ENCODE data around the gene PXDN.
"Not testable (repeated sequence)": the region's sequence is repeated elsewhere in the genome, so short reads cannot be mapped to it uniquely, and the experiment has no call there.

PXDN gene

GRCh38 chr2:1633936-1634587, 110.3 kb downstream of the PXDN start:
- H3K4me3 ChIP-seq (ENCODE audit: low read length): no peak overlapping the region
- no peak for DNase-seq (ENCODE audit: low read depth, low spot score)

GRCh38 chr2:1633092-1633671, 111.1 kb downstream of the PXDN start:
- no peak for DNase-seq (ENCODE audit: low read depth, low spot score)

GRCh38 chr2:1632510-1632909, 111.8 kb downstream of the PXDN start:
- H3K4me3 ChIP-seq (ENCODE audit: low read length): no peak overlapping the region
- DNase-seq (ENCODE audit: low read depth, low spot score): no peak

More at GRCh38 chr2:1633092-1633671, 111.1 kb downstream of the PXDN start:
- no peak overlapping the region for H3K4me3 ChIP-seq (ENCODE audit: low read length)

- H3K4me3 ChIP-seq (ENCODE audit: low read length): no peak overlapping the region
- no peak for DNase-seq (ENCODE audit: low read depth, low spot score)
Observed at GRCh38 chr2:1632002-1632348, 112.3 kb downstream of the PXDN start.

GRCh38 chr2:1631292-1632001, 112.9 kb downstream of the PXDN start:
- no peak for DNase-seq (ENCODE audit: low read depth, low spot score)
- H3K4me3 ChIP-seq (ENCODE audit: low read length): no peak overlapping the region

GRCh38 chr2:1628893-1629292, 115.4 kb downstream of the PXDN start:
- DNase-seq (ENCODE audit: low read depth, low spot score): no peak
- H3K4me3 ChIP-seq (ENCODE audit: low read length): no peak overlapping the region

GRCh38 chr2:1627628-1628381, 116.5 kb downstream of the PXDN start:
- H3K4me3 ChIP-seq (ENCODE audit: low read length): no peak overlapping the region
- DNase-seq (ENCODE audit: low read depth, low spot score): no peak

GRCh38 chr2:1626271-1626681, 118.0 kb downstream of the PXDN start:
- H3K4me3 ChIP-seq (ENCODE audit: low read length): no peak overlapping the region
- no peak for DNase-seq (ENCODE audit: low read depth, low spot score)

- no peak overlapping the region for H3K4me3 ChIP-seq (ENCODE audit: low read length)
- DNase-seq (ENCODE audit: low read depth, low spot score): no peak
Observed at GRCh38 chr2:1625281-1626001, 118.9 kb downstream of the PXDN start.

GRCh38 chr2:1623906-1624445, 120.3 kb downstream of the PXDN start:
- no peak for DNase-seq (ENCODE audit: low read depth, low spot score)
- no peak overlapping the region for H3K4me3 ChIP-seq (ENCODE audit: low read length)

- DNase-seq (ENCODE audit: low read depth, low spot score): no peak
Observed at GRCh38 chr2:1622521-1623200, 121.7 kb downstream of the PXDN start.

GRCh38 chr2:1621976-1622375, 122.3 kb downstream of the PXDN start:
- H3K4me3 ChIP-seq (ENCODE audit: low read length); DNase-seq (ENCODE audit: low read depth, low spot score): not testable (repeated sequence)

More at GRCh38 chr2:1622521-1623200, 121.7 kb downstream of the PXDN start:
- no peak overlapping the region for H3K4me3 ChIP-seq (ENCODE audit: low read length)

GRCh38 chr2:1621501-1621900, 122.8 kb downstream of the PXDN start:
- DNase-seq (ENCODE audit: low read depth, low spot score): no peak
- no peak overlapping the region for H3K4me3 ChIP-seq (ENCODE audit: low read length)

GRCh38 chr2:1621041-1621440, 123.3 kb downstream of the PXDN start:
- H3K4me3 ChIP-seq (ENCODE audit: low read length): no peak overlapping the region
- DNase-seq (ENCODE audit: low read depth, low spot score): peak; percentile 35

GRCh38 chr2:1620081-1620480, 124.2 kb downstream of the PXDN start:
- H3K4me3 ChIP-seq (ENCODE audit: low read length): no peak overlapping the region
- no peak for DNase-seq (ENCODE audit: low read depth, low spot score)

GRCh38 chr2:1619556-1619955, 124.8 kb downstream of the PXDN start:
- no peak overlapping the region for H3K4me3 ChIP-seq (ENCODE audit: low read length)
- no peak for DNase-seq (ENCODE audit: low read depth, low spot score)

- no peak overlapping the region for H3K4me3 ChIP-seq (ENCODE audit: low read length)
- no peak for DNase-seq (ENCODE audit: low read depth, low spot score)
Observed at GRCh38 chr2:1618974-1619373, 125.3 kb downstream of the PXDN start.

GRCh38 chr2:1618191-1618961, 125.9 kb downstream of the PXDN start:
- DNase-seq (ENCODE audit: low read depth, low spot score): no peak

More at GRCh38 chr2:1618191-1618961, 125.9 kb downstream of the PXDN start:
- no peak overlapping the region for H3K4me3 ChIP-seq (ENCODE audit: low read length)

Measured in Jurkat, Clone E6-1 (cell line).